ENCODE results near the gene POC1A.

- TF ChIP-seq POLR2A (IDR thresholded peaks at IDR 0.05; ENCODE audit: low read depth, low read length) (no peak), CTCF (IDR thresholded peaks at IDR 0.05; ENCODE audit: extremely low read depth in 1 of 2, insufficient read depth in 1 of 2, low read depth in 1 of 2, low read length in 2 of 2) (no peak), EZH2 (IDR thresholded peaks at IDR 0.05; ENCODE audit: borderline replicate concordance, low read depth, low read length, severe bottlenecking) (no peak), POLR2AphosphoS5 (IDR thresholded peaks at IDR 0.05; ENCODE audit: insufficient read depth, low read depth, low read length) (no peak), MYC (IDR thresholded peaks at IDR 0.05; ENCODE audit: low read depth, low read length) (no peak), JUN (IDR thresholded peaks at IDR 0.05; ENCODE audit: borderline replicate concordance, insufficient read depth, insufficient read length, low read depth) (no peak)
Measured at GRCh38 chr3:52171514-52172261, 17.5 kb upstream of the POC1A start.

All from endothelial cell of umbilical vein (primary cell).